ENCODE measurements around the gene GNS. TPM values are rescaled to one million over a fixed set of nuclear protein-coding genes. Genes with fewer than 3 reads are reported as not detected.

The GNS gene
- total RNA-seq, 1 experiment from 2014 or later: 26.0 TPM

- no peaks in the 10 kb centered on the region for H3K23me2 ChIP-seq (ENCODE audit: insufficient read length, low read depth, low read length, poor library complexity, severe bottlenecking)
- H3T11ph ChIP-seq (ENCODE audit: low read length): no peak overlapping the region
- no peak overlapping the region for H3K27ac ChIP-seq (ENCODE audit: insufficient read length, low read depth, low read length)
- H2AK5ac ChIP-seq (ENCODE audit: insufficient read length, low read length): no peak overlapping the region
- H4K91ac ChIP-seq (ENCODE audit: insufficient read length, low read depth, low read length): no peak overlapping the region
- H2BK12ac ChIP-seq (ENCODE audit: insufficient read length, low read depth, low read length): no peak overlapping the region
- H2BK20ac ChIP-seq (ENCODE audit: low read depth, low read length, poor library complexity, severe bottlenecking): no peak overlapping the region
- H3K4me1 ChIP-seq (ENCODE audit: insufficient read depth, low read length): no peaks in the 10 kb centered on the region
- Mint-ChIP-seq H3K4me3 (no peak overlapping the region), H3K27me3 (ENCODE audit: low read depth) (no peaks in the 10 kb centered on the region; the same call in 1 of the 2 replicates), H3K27ac (no peak overlapping the region), H3K9me3 (no peaks in the 10 kb centered on the region; a peak in 1 of 5 replicates), H3K36me3 (ENCODE audit: insufficient read depth in 1 of 3, low read depth in 3 of 3) (no peaks in the 10 kb centered on the region; a peak in 1 of 7 replicates), H3K4me1 (peaks cover 4 to 8% of the 10 kb centered on the region in 2 experiments)
- H3K56ac ChIP-seq (ENCODE audit: insufficient read length, low read depth, low read length): no peak overlapping the region
- H3K18ac ChIP-seq (ENCODE audit: insufficient read length, low read depth, low read length): no peak overlapping the region
- H4K8ac ChIP-seq (replicated peaks; ENCODE audit: insufficient read length, low read depth, low read length): no peak overlapping the region
- no CpG with 5 or more reads among the region's 1 CpG for WGBS (ENCODE audit: extremely low coverage, insufficient read length, low lambda C conversion rate)
- H3K27me3 ChIP-seq (ENCODE audit: insufficient read depth, low read length): no peaks in the 10 kb centered on the region
- H2BK5ac ChIP-seq (ENCODE audit: insufficient read length, low read length): no peak overlapping the region
- no peak overlapping the region for H4K5ac ChIP-seq (ENCODE audit: insufficient read length, low read depth, low read length)
- H3K9ac ChIP-seq (ENCODE audit: extremely low read depth, insufficient read length, low read length): no peak overlapping the region
- DNase-seq: no peak
- no peak overlapping the region for H3K23ac ChIP-seq (ENCODE audit: insufficient read length, low read depth, low read length)
- H4K20me1 ChIP-seq (ENCODE audit: control insufficient read depth, insufficient read depth, insufficient read length): no peaks in the 10 kb centered on the region
- no peak overlapping the region for H3K14ac ChIP-seq (ENCODE audit: insufficient read depth, low read length)
- H3K79me2 ChIP-seq (ENCODE audit: insufficient read depth, low read length): no peaks in the 10 kb centered on the region
- no peak overlapping the region for H3K4ac ChIP-seq (ENCODE audit: low read depth, low read length)
- H3K4me2 ChIP-seq (ENCODE audit: insufficient read depth, insufficient read length, low read length): no peak overlapping the region
- H2AFZ ChIP-seq (ENCODE audit: low read length): no peak overlapping the region
- no peak overlapping the region for H2BK120ac ChIP-seq (ENCODE audit: low read depth, low read length, poor library complexity, severe bottlenecking)
- no peaks in the 10 kb centered on the region for H3K9me3 ChIP-seq (ENCODE audit: control insufficient read depth, low read depth, low read length)
- TF ChIP-seq CTCF (conservative IDR thresholded peaks at IDR 0.05): no peak
- no peaks in the 10 kb centered on the region for H3K79me1 ChIP-seq (ENCODE audit: insufficient read depth, low read depth, low read length, poor library complexity, severe bottlenecking)
- no peak overlapping the region for H2BK15ac ChIP-seq (ENCODE audit: low read depth, low read length)
These were observed 38.0 kb upstream of the GNS start for GRCh38 chr12:64797156-64797555.
